Osteoblast (primary cell): ENCODE results near the gene CCDC102A. TPM values are rescaled to one million over a fixed set of nuclear protein-coding genes. Genes with fewer than 3 reads are reported as not detected.

Experiments
- DNase-seq: peaks from one replicate; pipeline ENCODE4 v3.0.0; 2011; ENCODE audit warnings: low spot score, mixed read lengths; ENCODE audit not compliant: insufficient read length; ENCODE audit errors: missing footprints
- H2AFZ ChIP-seq: 2 replicates; pipeline ENCODE4 v1.6.0; 2011; ENCODE audit warnings: mild to moderate bottlenecking, low read length
- H3K27ac ChIP-seq: 2 replicates; pipeline ENCODE4 v1.5.1; 2011; ENCODE audit warnings: mild to moderate bottlenecking, low read depth, low read length, moderate library complexity
- H3K27me3 ChIP-seq: 2 replicates; pipeline ENCODE4 v1.6.0; 2012; ENCODE audit warnings: mild to moderate bottlenecking, control low read depth, inconsistent platforms, low read length, moderate library complexity; ENCODE audit not compliant: insufficient read depth
- H3K36me3 ChIP-seq: 2 replicates; pipeline ENCODE4 v1.5.1; 2011; ENCODE audit warnings: mild to moderate bottlenecking, low read length, control low read depth, moderate library complexity; ENCODE audit not compliant: insufficient read depth
- H3K4me1 ChIP-seq: 2 replicates; pipeline ENCODE4 v1.5.1; 2011; ENCODE audit warnings: mild to moderate bottlenecking, low read length, control low read depth, moderate library complexity; ENCODE audit not compliant: insufficient read depth
- H3K4me2 ChIP-seq: 2 replicates; pipeline ENCODE4 v1.6.0; 2011; ENCODE audit warnings: mild to moderate bottlenecking, low read length; ENCODE audit not compliant: insufficient read depth
- H3K4me3 ChIP-seq: fragments of 200-600 bp; sonication (generic); 3 replicates; pipeline ENCODE4 v1.5.1; 2012; ENCODE audit warnings: mild to moderate bottlenecking, low read length, inconsistent platforms; ENCODE audit not compliant: insufficient read depth
- H3K79me2 ChIP-seq: 2 replicates; pipeline ENCODE4 v1.6.0; 2012; ENCODE audit warnings: mild to moderate bottlenecking, low read length, control low read depth, inconsistent platforms; ENCODE audit not compliant: insufficient read depth
- H3K9me3 ChIP-seq: 2 replicates; pipeline ENCODE4 v1.5.1; 2011; ENCODE audit warnings: low read depth, low read length, control low read depth
- H4K20me1 ChIP-seq: 2 replicates; pipeline ENCODE4 v1.6.0; 2012; ENCODE audit warnings: mild to moderate bottlenecking, low read length, control low read depth; ENCODE audit not compliant: insufficient read depth
- total RNA-seq: library from RNA; depleted of rRNA; stranded (reverse); fragments of >200 nt; gene quantifications from 2 replicates; pipeline ENCODE4 v1.2.3, GENCODE V29; 2012
- TF ChIP-seq, protein P1 (sequence below): IDR thresholded peaks from 2 replicates; pipeline ENCODE4 v1.5.1; 2011; ENCODE audit warnings: mild to moderate bottlenecking, low read depth, low read length, moderate library complexity; ENCODE audit errors: extremely low read depth

Gene CCDC102A
- total RNA-seq, 1 donor, result 9.8 TPM

DNA sequence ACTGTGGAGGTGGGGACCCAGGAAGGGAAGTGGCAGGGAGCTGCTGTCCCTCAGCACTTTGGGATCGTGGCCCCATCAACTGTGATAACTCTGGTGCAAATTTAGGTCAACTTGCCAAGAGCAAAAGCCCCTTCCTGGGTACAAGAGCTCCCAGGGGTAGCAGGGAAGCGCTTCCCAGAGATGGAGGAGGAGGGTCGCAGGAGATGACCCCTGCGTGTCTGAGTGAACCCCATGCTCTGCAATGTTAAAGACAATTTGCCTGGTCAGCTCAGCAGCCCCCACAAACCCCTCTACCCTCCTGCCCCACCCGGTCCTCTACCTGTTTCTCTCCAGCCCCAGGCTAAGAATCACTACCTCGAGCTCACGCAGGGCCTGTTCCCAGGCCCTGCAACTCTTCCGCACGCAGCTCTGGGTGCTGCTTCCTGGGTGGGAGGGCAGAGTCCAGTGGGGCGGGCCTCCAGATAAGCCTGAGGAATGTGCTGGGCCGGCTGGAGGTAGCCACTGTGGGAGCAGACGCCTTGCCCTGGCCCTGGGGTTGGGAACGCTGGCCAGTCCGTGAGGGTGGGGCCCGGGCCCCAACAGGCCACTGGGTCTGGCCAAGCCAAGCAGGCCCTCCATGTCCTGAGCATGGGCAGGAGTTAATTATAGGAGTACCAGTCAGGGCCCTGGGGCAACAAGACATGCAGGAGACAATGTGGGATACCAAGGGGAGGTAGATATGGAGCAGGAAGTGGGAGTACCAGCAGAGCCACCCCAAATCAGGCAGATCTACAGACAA is 56.2 kb downstream of the CCDC102A start:
- Histone ChIP-seq H3K27ac (peak overlapping the region; percentile 19), H3K27me3 (no peaks in the 10 kb centered on the region), H3K4me2 (peak overlapping the region; percentile 94), H4K20me1 (peaks cover 28% of the 10 kb centered on the region), H3K9me3 (no peaks in the 10 kb centered on the region), H2AFZ (peak overlapping the region; percentile 50), H3K4me1 (peaks cover 24% of the 10 kb centered on the region), H3K4me3 (peak overlapping the region; percentile 75), H3K79me2 (peaks cover 31% of the 10 kb centered on the region), H3K36me3 (no peaks in the 10 kb centered on the region)
- TF ChIP-seq, protein P1, sequence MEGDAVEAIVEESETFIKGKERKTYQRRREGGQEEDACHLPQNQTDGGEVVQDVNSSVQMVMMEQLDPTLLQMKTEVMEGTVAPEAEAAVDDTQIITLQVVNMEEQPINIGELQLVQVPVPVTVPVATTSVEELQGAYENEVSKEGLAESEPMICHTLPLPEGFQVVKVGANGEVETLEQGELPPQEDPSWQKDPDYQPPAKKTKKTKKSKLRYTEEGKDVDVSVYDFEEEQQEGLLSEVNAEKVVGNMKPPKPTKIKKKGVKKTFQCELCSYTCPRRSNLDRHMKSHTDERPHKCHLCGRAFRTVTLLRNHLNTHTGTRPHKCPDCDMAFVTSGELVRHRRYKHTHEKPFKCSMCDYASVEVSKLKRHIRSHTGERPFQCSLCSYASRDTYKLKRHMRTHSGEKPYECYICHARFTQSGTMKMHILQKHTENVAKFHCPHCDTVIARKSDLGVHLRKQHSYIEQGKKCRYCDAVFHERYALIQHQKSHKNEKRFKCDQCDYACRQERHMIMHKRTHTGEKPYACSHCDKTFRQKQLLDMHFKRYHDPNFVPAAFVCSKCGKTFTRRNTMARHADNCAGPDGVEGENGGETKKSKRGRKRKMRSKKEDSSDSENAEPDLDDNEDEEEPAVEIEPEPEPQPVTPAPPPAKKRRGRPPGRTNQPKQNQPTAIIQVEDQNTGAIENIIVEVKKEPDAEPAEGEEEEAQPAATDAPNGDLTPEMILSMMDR, result no peak
- DNase-seq, result peak; percentile 96

DNA sequence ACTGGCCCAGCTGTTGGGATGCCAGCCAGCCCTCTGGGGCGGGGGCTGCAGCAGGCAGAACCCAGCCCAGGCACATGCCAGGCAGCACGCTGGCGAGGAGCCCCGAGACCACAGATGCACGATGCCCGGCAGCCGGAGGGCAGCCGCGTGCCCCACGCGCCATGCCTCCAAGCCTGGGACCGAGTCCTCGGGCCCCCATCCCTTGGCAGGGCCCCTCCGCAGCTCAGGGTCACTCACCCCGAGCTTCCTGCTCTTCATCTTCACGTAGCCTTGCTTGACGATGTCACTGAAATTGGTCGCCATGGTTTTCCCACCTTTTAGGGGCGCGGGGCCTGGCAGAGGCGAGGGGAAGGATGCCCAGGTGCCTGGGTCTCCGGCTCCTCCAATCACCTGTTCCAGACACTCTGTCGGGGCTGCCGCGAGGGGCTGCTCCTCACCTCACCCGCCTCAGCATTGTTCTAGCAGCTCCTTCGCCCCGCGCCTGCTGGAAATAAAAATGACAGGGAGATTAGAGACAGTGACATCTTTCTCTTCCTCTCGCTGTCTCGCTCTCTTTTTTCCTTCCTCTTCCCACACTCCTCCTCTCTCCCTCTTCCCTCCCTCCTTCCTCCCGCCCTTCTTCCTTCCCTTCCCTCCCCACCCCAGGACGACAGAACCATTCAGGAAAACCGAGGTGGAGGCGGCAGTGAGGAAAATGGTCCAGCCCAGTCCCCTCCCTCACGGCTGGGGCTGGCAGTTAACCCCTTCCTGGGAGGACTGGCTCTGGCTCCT is 57.0 kb downstream of the CCDC102A start:
- peak overlapping the region; percentile 50 for H2AFZ ChIP-seq
- peak overlapping the region; percentile 94 for H3K4me2 ChIP-seq
- peak overlapping the region; percentile 75 for H3K4me3 ChIP-seq
- no peaks in the 10 kb centered on the region for H3K27me3 ChIP-seq
- peak overlapping the region; percentile 19 for H3K27ac ChIP-seq
- peaks cover 31% of the 10 kb centered on the region for H3K79me2 ChIP-seq
- H3K4me1 ChIP-seq, result peaks cover 24% of the 10 kb centered on the region
- H3K9me3 ChIP-seq, result no peaks in the 10 kb centered on the region
- peak; percentile 96 for DNase-seq
- H3K36me3 ChIP-seq, result peaks cover 4% of the 10 kb centered on the region
- H4K20me1 ChIP-seq, result peaks cover 29% of the 10 kb centered on the region
- TF ChIP-seq, protein P1, result no peak

DNA sequence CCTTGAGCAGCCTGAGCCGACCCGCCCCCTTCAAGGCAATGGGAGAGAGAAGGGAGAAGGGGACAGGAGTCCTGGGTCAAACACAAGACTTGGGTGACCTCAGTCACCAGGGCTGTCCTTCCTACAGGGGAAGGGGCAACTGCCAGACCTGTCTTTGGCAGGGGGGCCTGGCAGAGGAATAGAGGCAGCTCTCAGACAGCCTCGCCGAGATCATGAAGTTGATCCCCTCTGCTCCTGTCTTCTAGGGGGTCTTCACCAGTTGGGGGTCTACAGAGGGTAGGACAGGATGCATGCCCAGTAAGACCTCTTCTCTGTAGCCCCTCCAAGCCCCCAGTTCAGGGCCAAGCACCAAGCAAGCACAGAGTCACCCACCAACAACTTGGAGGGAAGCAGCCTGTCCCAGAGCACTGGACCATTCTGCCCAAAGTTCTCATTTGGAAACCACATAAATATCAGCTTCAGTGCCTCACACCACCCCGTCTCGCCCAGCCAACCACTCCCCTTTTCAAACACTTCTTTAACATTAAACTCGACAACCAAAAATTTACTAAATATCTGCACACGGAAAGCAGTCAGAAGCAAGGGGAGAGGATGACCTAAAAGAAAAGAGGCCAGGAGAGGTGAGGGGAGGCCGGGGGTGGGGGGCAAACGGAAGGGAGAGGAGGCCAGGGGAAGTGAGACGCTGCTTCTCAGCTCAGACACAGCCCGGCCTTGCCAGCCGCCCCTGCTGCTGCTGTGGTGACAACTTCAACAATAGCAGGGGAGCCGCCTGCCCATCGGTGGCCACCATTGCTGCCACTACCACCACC is 57.8 kb downstream of the CCDC102A start:
- Histone ChIP-seq H3K27ac (no peak overlapping the region), H3K36me3 (peaks cover 11% of the 10 kb centered on the region), H3K4me3 (peak overlapping the region; percentile 75), H3K4me2 (peak overlapping the region; percentile 94), H3K4me1 (peaks cover 24% of the 10 kb centered on the region), H3K27me3 (no peaks in the 10 kb centered on the region), H3K9me3 (no peaks in the 10 kb centered on the region), H3K79me2 (peaks cover 31% of the 10 kb centered on the region), H4K20me1 (peaks cover 29% of the 10 kb centered on the region), H2AFZ (peak overlapping the region; percentile 50)
- TF ChIP-seq, protein P1, result no peak
- peak; percentile 87 for DNase-seq
